ENCODE results near the gene NUDT11.
"Not testable (repeated sequence)": the region's sequence is repeated elsewhere in the genome, so short reads cannot be mapped to it uniquely, and the experiment has no call there.

NUDT11 gene

GRCh38 chrX:51496501-51497291 lies at the start of gene NUDT11:
Gene NUDT11 (minus strand): TSS chrX:51496592. CDS start chrX:51496444, 148 bp downstream.
- DNase-seq (ENCODE audit: low spot score): peak; percentile 10

GRCh38 chrX:51520393-51520792 lies 24.0 kb upstream of the NUDT11 start:
- no peak for DNase-seq (ENCODE audit: low spot score)

- not testable (repeated sequence) for DNase-seq (ENCODE audit: low spot score)
Measured at GRCh38 chrX:51519131-51519530, 22.7 kb upstream of the NUDT11 start.

GRCh38 chrX:51507551-51507950 lies 11.2 kb upstream of the NUDT11 start:
- no peak for DNase-seq (ENCODE audit: low spot score)

- not testable (repeated sequence) for DNase-seq (ENCODE audit: low spot score)
Measured at GRCh38 chrX:51495701-51496488, 497 bp downstream of the NUDT11 start.

- no peak for DNase-seq (ENCODE audit: low spot score)
Measured at GRCh38 chrX:51494409-51494808, 2.0 kb downstream of the NUDT11 start.

GRCh38 chrX:51487960-51488267 lies 8.5 kb downstream of the NUDT11 start:
- no peak for DNase-seq (ENCODE audit: low spot score)

- DNase-seq (ENCODE audit: low spot score): no peak
Measured at GRCh38 chrX:51484616-51485015, 11.8 kb downstream of the NUDT11 start.

- DNase-seq (ENCODE audit: low spot score): not testable (repeated sequence)
Measured at GRCh38 chrX:51482411-51482810, 14.0 kb downstream of the NUDT11 start.

- DNase-seq (ENCODE audit: low spot score): no peak
Measured at GRCh38 chrX:51476930-51477329, 19.5 kb downstream of the NUDT11 start.

GRCh38 chrX:51463322-51463721 lies 33.1 kb downstream of the NUDT11 start:
- DNase-seq (ENCODE audit: low spot score): no peak

- DNase-seq (ENCODE audit: low spot score): peak; percentile 26
Measured at GRCh38 chrX:51461053-51462044, 35.0 kb downstream of the NUDT11 start.

- peak; percentile 2 for DNase-seq (ENCODE audit: low spot score)
Measured at GRCh38 chrX:51459125-51459524, 37.3 kb downstream of the NUDT11 start.

- DNase-seq (ENCODE audit: low spot score): no peak
Measured at GRCh38 chrX:51456814-51457213, 39.6 kb downstream of the NUDT11 start.

GRCh38 chrX:51456246-51456645 lies 40.1 kb downstream of the NUDT11 start:
- no peak for DNase-seq (ENCODE audit: low spot score)

- DNase-seq (ENCODE audit: low spot score): no peak
Measured at GRCh38 chrX:51440365-51440764, 56.0 kb downstream of the NUDT11 start.

All from CD4-positive, alpha-beta T cell treated with Interleukin-15 for 4 hours (primary cell).